Activated T-cell treated with anti-CD3 and anti-CD28 coated beads, Interleukin-2, amount 50 U/mL, for 4 hours (primary cell): ENCODE data around the gene ATP6V1C2. TPM values are rescaled to one million over a fixed set of nuclear protein-coding genes. Genes with fewer than 3 reads are reported as not detected.

ENCODE experiments used
- ATAC-seq, 2 donors: fragments of 200-7000 bp; cut with Tn5 transposase; one replicate each; pipeline ENCODE4 v1.10.0; 2021
- DNase-seq: peaks from one replicate; pipeline ENCODE4 v3.0.0-alpha.2; 2020
- H3K27me3 Mint-ChIP-seq: one replicate; pipeline ENCODE4 v1.8.0; 2021; ENCODE audit warnings: low read depth, mixed read lengths
- H3K36me3 Mint-ChIP-seq: one replicate; pipeline ENCODE4 v1.8.0; 2022; ENCODE audit warnings: mixed read lengths; ENCODE audit not compliant: insufficient read depth
- H3K4me1 Mint-ChIP-seq: one replicate; pipeline ENCODE4 v1.8.0; 2021; ENCODE audit warnings: low read depth, mixed read lengths
- H3K4me3 Mint-ChIP-seq: one replicate; pipeline ENCODE4 v1.8.0; 2021; ENCODE audit warnings: mild to moderate bottlenecking, moderate library complexity, mixed read lengths
- H3K9me3 Mint-ChIP-seq: one replicate; pipeline ENCODE4 v1.8.0; 2021; ENCODE audit warnings: mixed read lengths
- total RNA-seq, 3 donors: library from RNA; stranded (reverse); gene quantifications; one replicate each; pipeline ENCODE4 v1.2.1, GENCODE V29; 2021

ATP6V1C2 gene
- total RNA-seq, 3 donors from 2014 or later: 0.14 TPM; not detected in 2

DNA sequence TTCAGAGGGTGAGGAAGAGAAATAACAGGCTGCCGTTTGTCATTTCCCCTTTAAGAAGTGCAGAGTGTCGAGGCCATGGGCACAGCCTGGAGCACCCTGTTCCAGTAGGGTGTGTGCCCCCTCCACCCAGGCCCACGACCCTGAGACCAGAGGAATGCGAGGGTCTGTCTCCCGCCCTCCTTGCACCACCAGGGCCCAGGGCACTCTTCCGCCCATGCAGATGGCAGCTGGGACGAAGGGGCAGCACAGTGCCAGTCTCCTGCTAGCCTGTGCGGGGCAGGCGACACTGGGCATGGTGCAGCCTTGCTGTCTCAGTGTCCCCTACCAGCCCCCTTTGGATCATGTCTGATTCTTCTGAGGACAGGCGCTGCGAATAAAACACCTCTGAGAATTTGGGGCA is 106.9 kb downstream of the ATP6V1C2 start:
- Mint-ChIP-seq H3K9me3 (no peaks in the 10 kb centered on the region), H3K4me1 (peaks cover 2% of the 10 kb centered on the region), H3K36me3 (no peaks in the 10 kb centered on the region), H3K27me3 (peaks cover 31% of the 10 kb centered on the region), H3K4me3 (no peak overlapping the region)
- no peak for ATAC-seq
- DNase-seq: no peak

DNA sequence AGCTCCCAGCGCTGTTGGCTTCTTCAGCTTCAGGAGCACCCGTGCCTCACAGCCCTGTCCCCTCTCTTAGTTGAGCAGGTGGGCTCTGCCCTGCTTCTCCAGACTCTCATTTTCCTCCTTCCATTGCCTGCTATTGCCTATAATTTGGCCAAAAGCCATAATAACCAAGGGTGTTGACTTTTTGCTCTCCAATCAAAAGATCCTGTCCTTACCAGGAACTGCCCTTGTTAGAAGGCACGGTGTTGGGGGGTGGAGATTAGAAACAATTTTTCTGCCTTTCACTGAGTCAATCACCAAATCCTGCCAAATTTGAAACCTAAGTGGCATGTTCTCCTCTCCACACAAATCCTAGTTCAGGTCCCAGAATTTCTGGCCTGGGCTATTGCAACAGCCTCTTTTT is 107.9 kb downstream of the ATP6V1C2 start:
- Mint-ChIP-seq H3K4me3 (no peak overlapping the region), H3K4me1 (peaks cover 2% of the 10 kb centered on the region)

DNA sequence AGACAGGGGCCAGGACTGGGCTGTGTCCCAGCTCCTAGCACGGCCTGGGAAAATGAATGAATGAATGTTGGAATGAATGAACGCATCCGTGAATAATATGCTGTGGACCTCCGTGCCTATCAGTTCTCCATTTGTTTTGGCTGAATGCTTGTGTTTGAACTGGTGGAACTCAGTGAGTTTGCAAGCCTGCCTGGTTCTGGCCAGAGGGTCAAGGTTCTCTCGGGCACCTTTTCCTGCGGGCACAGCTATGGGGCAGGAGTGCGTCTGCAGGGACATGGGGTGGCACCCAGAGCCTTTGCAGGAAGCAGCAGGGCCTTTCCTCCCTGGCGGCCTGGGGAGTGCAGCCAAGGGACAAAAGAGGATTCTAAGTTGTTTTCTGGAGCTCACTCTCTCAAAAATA is 108.8 kb downstream of the ATP6V1C2 start:
- ATAC-seq (no peak), DNase-seq (no peak)
- no peaks in the 10 kb centered on the region for H3K36me3 Mint-ChIP-seq
- peaks cover 4% of the 10 kb centered on the region for H3K4me1 Mint-ChIP-seq
- no peak overlapping the region for H3K4me3 Mint-ChIP-seq
- H3K9me3 Mint-ChIP-seq: no peaks in the 10 kb centered on the region
- H3K27me3 Mint-ChIP-seq: peaks cover 29% of the 10 kb centered on the region

More for the DNA sequence above, 107.9 kb downstream of the ATP6V1C2 start:
- peaks cover 31% of the 10 kb centered on the region for H3K27me3 Mint-ChIP-seq
- no peak for DNase-seq
- H3K36me3 Mint-ChIP-seq: no peaks in the 10 kb centered on the region
- ATAC-seq: no peak
- no peaks in the 10 kb centered on the region for H3K9me3 Mint-ChIP-seq

DNA sequence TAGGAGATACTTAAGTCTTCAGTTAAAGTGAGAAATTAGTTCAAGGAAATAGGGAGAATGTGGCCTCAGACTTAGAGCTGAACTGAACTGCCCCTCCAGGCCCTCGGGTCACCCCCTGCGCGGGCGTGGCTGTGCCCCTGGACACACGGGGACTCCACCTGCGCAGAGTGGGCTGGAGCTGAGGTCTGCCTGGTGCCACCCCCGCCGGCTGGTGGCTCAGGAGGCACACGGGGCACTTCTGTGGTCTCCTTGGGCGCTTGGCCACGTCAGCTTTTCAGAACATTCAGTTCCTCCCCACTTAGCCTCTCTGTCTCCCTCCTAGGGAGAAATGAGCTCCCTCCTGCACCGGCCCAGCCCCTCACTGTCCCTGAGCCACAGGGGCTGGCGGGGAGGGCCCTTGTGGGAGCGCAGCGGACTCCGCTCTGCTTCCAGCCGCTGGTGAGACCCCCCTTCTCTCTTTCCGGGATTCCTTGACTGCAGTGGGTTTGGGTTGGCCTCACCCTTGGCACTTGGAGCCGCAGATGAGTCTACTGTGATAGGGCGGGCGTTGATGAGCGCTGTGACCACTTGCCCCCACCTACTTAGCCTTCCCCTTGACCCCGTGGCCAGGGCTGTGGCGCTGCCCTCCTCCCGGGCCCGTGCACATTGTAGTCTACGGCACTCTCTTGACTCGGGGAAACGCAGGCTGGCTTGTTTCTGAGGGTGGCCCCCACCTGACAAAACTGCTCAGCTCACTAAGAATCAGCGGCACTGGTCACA is 109.4 kb downstream of the ATP6V1C2 start:
- Mint-ChIP-seq H3K27me3 (peaks cover 24% of the 10 kb centered on the region), H3K36me3 (no peaks in the 10 kb centered on the region), H3K4me1 (peaks cover 7% of the 10 kb centered on the region), H3K9me3 (no peaks in the 10 kb centered on the region), H3K4me3 (no peak overlapping the region)
- ATAC-seq: no peak
- DNase-seq: no peak

DNA sequence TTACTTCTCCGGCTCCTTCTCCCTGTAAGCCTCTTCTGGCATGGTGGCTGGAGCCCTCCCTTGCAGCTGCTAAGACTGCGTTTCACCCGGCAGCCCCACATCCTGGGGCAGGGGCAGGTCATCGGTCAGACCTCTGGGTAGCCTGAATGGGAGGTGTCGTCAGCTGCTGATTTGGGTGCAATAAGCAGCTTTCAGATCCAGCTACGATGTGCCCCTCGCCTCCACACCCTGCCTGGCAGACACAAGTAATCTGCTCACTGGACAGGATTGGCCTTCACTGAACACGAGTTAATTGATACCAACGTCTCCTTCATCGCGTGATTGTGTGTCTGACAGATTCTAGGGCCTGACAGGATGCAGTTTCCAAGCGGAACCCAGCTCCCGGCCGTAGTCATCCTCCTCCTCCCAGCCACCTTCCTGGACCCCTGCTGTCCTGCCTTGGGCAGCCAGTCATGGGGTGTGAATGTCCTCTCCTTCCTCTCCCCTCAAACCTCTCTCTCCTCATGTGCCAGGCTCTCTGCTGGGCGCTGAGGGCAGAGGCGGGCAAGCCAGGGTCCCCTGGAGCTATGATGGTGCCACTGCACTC is 110.1 kb downstream of the ATP6V1C2 start:
- Mint-ChIP-seq H3K4me3 (no peak overlapping the region), H3K9me3 (no peaks in the 10 kb centered on the region), H3K4me1 (peaks cover 7% of the 10 kb centered on the region), H3K27me3 (peaks cover 20% of the 10 kb centered on the region), H3K36me3 (no peaks in the 10 kb centered on the region)
- no peak for DNase-seq
- ATAC-seq: no peak

DNA sequence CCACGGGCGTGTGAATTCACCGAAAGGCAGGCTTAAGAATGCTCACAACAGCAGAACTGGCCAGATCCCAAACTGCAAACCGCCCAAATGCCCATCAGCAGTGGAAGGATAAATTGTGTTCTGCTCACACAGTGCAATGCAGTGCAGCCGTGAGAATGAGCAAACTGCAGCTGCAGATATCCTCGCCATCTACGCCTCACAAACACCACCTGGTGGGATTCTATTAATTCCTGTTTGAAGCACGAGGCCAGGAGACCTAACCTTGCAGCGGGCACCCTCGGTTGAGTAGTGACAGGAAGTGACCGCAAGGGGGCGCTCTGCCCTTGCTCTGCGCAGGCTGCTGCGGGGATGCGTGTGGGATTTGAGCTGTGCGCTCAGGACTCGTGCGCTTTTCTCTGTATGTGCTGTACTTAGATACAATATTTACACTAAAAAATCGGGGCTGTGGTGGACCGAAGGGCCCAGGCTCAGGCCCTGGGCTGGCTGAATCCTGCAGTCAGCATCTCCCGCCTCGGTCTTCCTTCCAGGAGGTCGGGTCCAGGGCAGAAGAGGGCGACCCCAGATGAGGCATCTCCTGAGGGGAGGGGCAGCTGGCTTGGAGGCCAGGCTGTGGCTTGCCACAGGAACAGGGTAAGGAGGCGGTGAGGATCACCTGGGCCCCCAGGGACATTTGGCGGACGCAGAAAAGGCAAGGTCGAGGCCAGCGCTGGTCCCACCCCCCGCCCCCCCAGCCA is 110.9 kb downstream of the ATP6V1C2 start:
- peak; percentile 80 for DNase-seq
- Mint-ChIP-seq H3K4me1 (peaks cover 7% of the 10 kb centered on the region), H3K36me3 (no peaks in the 10 kb centered on the region), H3K9me3 (no peaks in the 10 kb centered on the region), H3K4me3 (no peak overlapping the region), H3K27me3 (peaks cover 17% of the 10 kb centered on the region)
- peak; percentile 84 to 92 for ATAC-seq

DNA sequence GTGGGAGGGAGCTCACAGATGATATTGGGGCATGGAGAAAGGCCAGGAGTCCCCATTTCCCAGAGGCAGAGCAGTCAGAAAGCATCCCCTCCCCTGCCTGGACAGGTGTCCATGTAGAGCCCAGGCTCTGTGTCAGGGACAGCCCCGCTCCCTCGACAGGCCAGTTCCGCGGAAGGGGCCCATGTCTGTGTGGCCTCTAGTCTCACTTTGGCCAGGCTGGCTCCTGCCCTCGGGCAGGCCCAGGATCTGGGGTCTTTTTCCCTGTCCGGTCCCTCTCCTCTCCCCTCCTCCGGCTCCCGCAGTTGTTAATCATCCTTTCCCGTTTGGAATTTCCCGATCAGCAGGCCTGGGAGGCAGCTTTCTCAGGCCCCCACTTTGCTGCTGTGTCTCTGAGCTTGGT is 111.6 kb downstream of the ATP6V1C2 start:
- DNase-seq: no peak
- Mint-ChIP-seq H3K36me3 (no peaks in the 10 kb centered on the region), H3K27me3 (peaks cover 19% of the 10 kb centered on the region), H3K4me3 (no peak overlapping the region), H3K4me1 (peaks cover 7% of the 10 kb centered on the region), H3K9me3 (no peaks in the 10 kb centered on the region)
- no peak for ATAC-seq

DNA sequence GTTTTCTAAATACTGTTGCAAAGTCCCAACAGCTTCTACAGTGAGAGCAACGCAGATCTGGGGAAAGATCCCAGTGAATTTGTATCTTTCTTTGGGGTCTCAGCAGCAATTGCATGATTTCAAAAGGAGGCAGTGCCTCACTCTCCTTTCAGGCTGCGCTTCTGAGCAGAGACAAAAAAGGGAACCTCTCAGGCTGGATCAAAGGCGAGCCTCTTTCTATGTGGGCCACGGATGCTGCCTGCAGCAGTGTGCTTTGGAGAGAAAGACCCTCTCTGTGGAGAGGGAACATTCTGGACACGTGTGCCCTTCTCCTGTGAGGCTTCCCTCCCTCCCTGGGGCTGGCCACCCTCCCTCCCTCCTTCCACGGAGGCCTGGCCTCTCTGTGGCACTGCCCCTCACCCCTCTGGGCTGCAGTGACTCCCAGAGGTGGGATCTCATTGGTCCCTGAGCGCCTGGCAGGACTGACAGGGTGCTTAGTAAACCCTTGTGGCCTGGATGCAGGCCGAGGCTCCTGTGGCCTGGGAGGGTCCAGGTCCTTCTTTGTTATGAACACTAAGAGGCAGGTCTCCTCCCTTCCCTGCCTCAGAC is 112.7 kb downstream of the ATP6V1C2 start:
- Mint-ChIP-seq H3K4me1 (peaks cover 7% of the 10 kb centered on the region), H3K27me3 (peaks cover 18% of the 10 kb centered on the region), H3K4me3 (no peak overlapping the region), H3K9me3 (no peaks in the 10 kb centered on the region), H3K36me3 (no peaks in the 10 kb centered on the region)
- ATAC-seq: no peak
- DNase-seq: no peak

Other genes with a start within 250 kb of the ATP6V1C2 start
- gene NOL10, start 31.7 kb upstream of the ATP6V1C2 start, total RNA-seq: 10 to 100 TPM; 63.2 to 74.8 (median 69.2) TPM
- gene PDIA6, start 91.2 kb downstream of the ATP6V1C2 start, total RNA-seq: 100 to 1,000 TPM; 169 to 241 (median 175) TPM
- not detected for gene KCNF1, start 190.3 kb downstream of the ATP6V1C2 start, total RNA-seq